KMS-11 (cell line): ENCODE data around the gene PACS1.

Experiments used
- H2AFZ ChIP-seq: fragments of 200-600 bp; sonication (generic); 2 replicates; pipeline ENCODE4 v1.6.1; 2016; ENCODE audit warnings: antibody characterized with exemption, mixed run types, low read depth
- H3K27ac ChIP-seq: fragments of 200-600 bp; sonication (generic); 2 replicates; pipeline ENCODE4 v1.6.1; 2016; ENCODE audit warnings: mild to moderate bottlenecking, mixed run types
- H3K27me3 ChIP-seq: fragments of 200-600 bp; sonication (generic); 2 replicates; pipeline ENCODE4 v1.6.1; 2017; ENCODE audit warnings: mild to moderate bottlenecking, low read depth, mixed run types, moderate library complexity; ENCODE audit not compliant: insufficient read depth
- H3K36me3 ChIP-seq: fragments of 200-600 bp; sonication (generic); 2 replicates; pipeline ENCODE4 v1.6.1; 2017; ENCODE audit warnings: mild to moderate bottlenecking, mixed run types; ENCODE audit not compliant: insufficient read depth
- H3K4me1 ChIP-seq: fragments of 200-600 bp; sonication (generic); 2 replicates; pipeline ENCODE4 v1.6.1; 2016; ENCODE audit warnings: mild to moderate bottlenecking, low read depth, mixed run types; ENCODE audit not compliant: poor library complexity, severe bottlenecking
- H3K4me2 ChIP-seq: fragments of 200-600 bp; sonication (generic); 2 replicates; pipeline ENCODE4 v1.7.0; 2016; ENCODE audit warnings: mild to moderate bottlenecking, mixed run types
- H3K4me3 ChIP-seq: fragments of 200-600 bp; sonication (generic); IDR thresholded peaks from 2 replicates; pipeline ENCODE4 v1.6.1; 2017; ENCODE audit warnings: low read depth, low read length, mixed read lengths; ENCODE audit not compliant: insufficient read depth
- H3K79me2 ChIP-seq: fragments of 200-600 bp; sonication (generic); 2 replicates; pipeline ENCODE4 v1.6.1; 2016; ENCODE audit warnings: low read depth, mixed run types; ENCODE audit not compliant: insufficient read depth
- H3K9ac ChIP-seq: fragments of 200-600 bp; sonication (generic); 2 replicates; pipeline ENCODE4 v1.6.1; 2016; ENCODE audit warnings: mild to moderate bottlenecking, mixed run types
- H4K20me1 ChIP-seq: fragments of 200-600 bp; sonication (generic); 2 replicates; pipeline ENCODE4 v1.6.1; 2016; ENCODE audit warnings: mild to moderate bottlenecking, mixed run types; ENCODE audit not compliant: insufficient read depth
- CTCF ChIP-seq: fragments of 200-600 bp; sonication (generic); conservative IDR thresholded peaks from 2 replicates; pipeline ENCODE4 v1.6.1; 2017; ENCODE audit warnings: low read depth, mild to moderate bottlenecking, antibody characterized with exemption, low read length, moderate library complexity, mixed read lengths

PACS1 gene

DNA sequence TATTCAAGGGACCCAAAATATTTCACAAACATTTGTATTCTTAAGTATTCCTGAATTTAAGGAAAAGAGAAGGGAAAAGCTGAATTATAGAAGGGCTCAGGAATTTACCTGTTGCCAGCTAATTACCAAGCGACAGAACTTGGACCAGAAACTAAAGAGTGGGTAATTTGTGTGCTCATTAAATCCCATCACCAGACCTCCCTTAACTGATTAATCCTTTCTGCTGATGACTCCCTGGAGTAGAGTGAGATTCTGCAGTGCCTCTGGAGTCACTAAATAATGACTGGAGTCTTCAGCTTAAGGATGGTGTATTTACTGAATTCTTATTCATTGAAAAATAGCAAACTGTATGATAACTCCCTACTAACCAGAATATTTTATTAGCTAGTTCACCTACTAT, 124.3 kb downstream of the PACS1 start:
- no peaks in the 10 kb centered on the region for H3K36me3 ChIP-seq
- no peak for TF ChIP-seq CTCF
- no peak overlapping the region for H3K4me3 ChIP-seq
- H3K9ac ChIP-seq, result no peak overlapping the region
- no peaks in the 10 kb centered on the region for H3K27me3 ChIP-seq
- no peak overlapping the region for H2AFZ ChIP-seq
- 0 out of 2 replicates have a peak, but pooled peaks cover under 1% of the 10 kb centered on the region for H3K79me2 ChIP-seq
- peaks cover 3% of the 10 kb centered on the region for H3K4me1 ChIP-seq
- no peak overlapping the region for H3K27ac ChIP-seq
- no peaks in the 10 kb centered on the region for H4K20me1 ChIP-seq
- H3K4me2 ChIP-seq, result no peak overlapping the region

DNA sequence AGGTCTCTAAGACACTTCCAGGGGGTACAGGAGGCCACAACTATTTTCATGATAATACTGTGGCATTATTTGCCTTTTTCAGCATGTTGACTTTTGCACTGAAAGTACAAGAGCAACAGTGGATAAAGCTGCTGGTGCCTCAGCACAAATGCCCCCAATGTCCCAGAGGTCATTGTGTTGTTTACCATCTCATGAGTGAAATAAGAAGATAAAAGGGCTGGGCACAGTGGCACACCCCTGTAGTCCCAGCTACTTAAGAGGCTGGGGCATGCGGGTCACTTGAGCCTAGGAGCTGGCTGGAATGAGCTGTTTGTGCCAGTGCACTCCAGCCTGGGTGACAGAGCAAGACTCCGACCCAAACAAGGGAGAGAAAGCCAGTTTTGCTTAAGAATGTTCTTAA, 125.8 kb downstream of the PACS1 start:
- Histone ChIP-seq H3K27ac (no peak overlapping the region), H3K4me3 (no peak overlapping the region), H3K79me2 (no peaks in the 10 kb centered on the region), H3K4me1 (peaks cover 3% of the 10 kb centered on the region), H4K20me1 (no peaks in the 10 kb centered on the region), H3K4me2 (no peak overlapping the region), H3K9ac (no peak overlapping the region), H3K36me3 (no peaks in the 10 kb centered on the region), H2AFZ (no peak overlapping the region), H3K27me3 (no peaks in the 10 kb centered on the region)
- no peak for TF ChIP-seq CTCF

- H3K9ac ChIP-seq, result no peak overlapping the region
- no peak overlapping the region for H3K4me3 ChIP-seq
- no peaks in the 10 kb centered on the region for H3K36me3 ChIP-seq
- no peak overlapping the region for H3K4me2 ChIP-seq
- H3K79me2 ChIP-seq, result no peaks in the 10 kb centered on the region
- no peaks in the 10 kb centered on the region for H4K20me1 ChIP-seq
- no peak for TF ChIP-seq CTCF
- H3K27me3 ChIP-seq, result no peaks in the 10 kb centered on the region
- no peak overlapping the region for H2AFZ ChIP-seq
- peaks cover 3% of the 10 kb centered on the region for H3K4me1 ChIP-seq
- H3K27ac ChIP-seq, result no peak overlapping the region
Measured at GRCh38 chr11:66203847-66204246, 133.8 kb downstream of the PACS1 start.

DNA sequence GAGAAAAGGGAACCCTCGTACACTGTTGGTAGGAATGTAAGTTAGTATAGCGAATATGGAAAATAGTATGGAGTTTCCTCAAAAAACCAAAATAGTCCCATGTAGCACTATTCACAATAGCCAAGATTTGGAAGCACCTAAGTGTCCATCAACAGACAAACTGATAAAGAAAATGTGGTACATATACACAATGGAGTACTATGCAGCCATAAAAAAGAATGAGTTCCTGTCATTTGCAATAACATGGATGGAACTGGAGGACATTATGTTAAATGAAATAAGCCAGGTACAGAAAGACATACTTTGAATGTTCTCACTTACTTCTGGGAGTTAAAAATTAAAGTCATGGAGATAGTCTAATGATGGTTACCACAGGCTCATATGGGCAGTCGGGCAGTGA, 134.3 kb downstream of the PACS1 start:
- H3K4me1 ChIP-seq, result peaks cover 7% of the 10 kb centered on the region
- no peak overlapping the region for H2AFZ ChIP-seq
- no peaks in the 10 kb centered on the region for H4K20me1 ChIP-seq
- H3K79me2 ChIP-seq, result no peaks in the 10 kb centered on the region
- TF ChIP-seq CTCF, result no peak
- no peaks in the 10 kb centered on the region for H3K27me3 ChIP-seq
- H3K4me2 ChIP-seq, result no peak overlapping the region
- H3K9ac ChIP-seq, result no peak overlapping the region
- H3K36me3 ChIP-seq, result no peaks in the 10 kb centered on the region
- no peak overlapping the region for H3K4me3 ChIP-seq
- no peak overlapping the region for H3K27ac ChIP-seq

DNA sequence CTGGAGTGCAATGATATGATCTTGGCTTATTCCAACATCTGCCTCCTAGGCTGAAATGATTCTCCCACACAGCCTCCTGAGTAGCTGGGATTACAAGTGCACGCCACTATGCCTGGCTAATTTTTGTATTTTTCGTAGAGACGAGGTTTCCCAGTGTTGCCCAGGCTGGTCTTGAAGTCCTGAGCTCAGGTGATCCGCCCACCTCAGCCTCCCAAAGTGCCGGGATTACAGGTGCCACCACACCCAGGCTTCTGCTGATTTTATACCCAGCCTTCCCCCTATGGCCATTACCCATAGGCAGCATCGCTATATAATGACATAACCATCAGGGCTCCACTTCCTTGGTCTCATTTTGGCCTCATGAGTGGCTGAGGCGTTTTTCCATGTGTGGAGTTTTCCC, 137.7 kb downstream of the PACS1 start:
- no peak overlapping the region for H3K4me2 ChIP-seq
- no peaks in the 10 kb centered on the region for H3K79me2 ChIP-seq
- H3K36me3 ChIP-seq, result no peaks in the 10 kb centered on the region
- H4K20me1 ChIP-seq, result no peaks in the 10 kb centered on the region
- no peak overlapping the region for H3K27ac ChIP-seq
- H2AFZ ChIP-seq, result no peak overlapping the region
- no peak overlapping the region for H3K4me3 ChIP-seq
- no peak for TF ChIP-seq CTCF
- no peaks in the 10 kb centered on the region for H3K27me3 ChIP-seq
- H3K9ac ChIP-seq, result no peak overlapping the region
- peaks cover 10% of the 10 kb centered on the region for H3K4me1 ChIP-seq
